GM19467 (cell line): ENCODE results near the gene ERF.

Experiments
- ATAC-seq: cut with Tn5 transposase; IDR thresholded peaks from one replicate; pipeline ENCODE4 v1.9.1; 2021; ENCODE audit warnings: mild to moderate bottlenecking, moderate library complexity; ENCODE audit not compliant: unreplicated experiment

Gene ERF

DNA sequence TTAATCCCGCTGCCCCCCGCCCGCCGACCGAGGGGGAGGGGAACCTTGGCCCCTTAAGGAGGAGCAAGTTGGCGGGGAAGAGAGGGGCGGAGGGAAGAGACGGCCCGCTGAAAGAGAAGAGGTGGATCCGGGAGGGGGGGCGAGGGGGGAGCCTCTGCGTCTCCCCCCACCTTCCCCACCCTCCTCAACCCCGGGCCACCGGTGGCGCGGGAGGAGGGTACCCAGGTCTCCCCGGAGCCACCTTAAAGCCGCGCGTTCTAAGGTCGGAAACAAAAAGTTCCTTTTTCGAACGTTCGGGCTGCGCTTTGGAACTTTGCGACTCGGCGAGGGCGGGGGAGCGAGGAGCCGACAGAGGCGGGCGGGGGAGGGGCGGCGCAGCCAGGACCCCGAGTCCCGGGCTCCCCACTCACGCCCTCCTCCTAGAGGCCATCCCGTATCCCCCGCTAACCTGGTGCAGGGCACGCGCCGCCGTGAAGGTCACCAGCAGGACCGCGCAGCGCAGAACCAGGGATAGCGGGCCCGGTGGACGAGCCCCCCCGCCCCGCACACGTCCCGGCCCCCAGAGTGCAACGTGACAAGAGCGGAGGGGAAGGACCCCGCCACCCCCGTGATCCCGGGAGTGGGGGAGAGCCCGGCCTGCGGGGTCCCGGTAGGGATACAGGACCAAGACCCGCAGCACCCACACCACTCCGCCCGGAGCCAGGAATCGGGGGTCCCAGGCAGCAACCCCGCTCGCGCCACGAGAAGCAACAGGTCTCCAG lies 659 bp downstream of the ERF start:
- ATAC-seq = no peak

DNA sequence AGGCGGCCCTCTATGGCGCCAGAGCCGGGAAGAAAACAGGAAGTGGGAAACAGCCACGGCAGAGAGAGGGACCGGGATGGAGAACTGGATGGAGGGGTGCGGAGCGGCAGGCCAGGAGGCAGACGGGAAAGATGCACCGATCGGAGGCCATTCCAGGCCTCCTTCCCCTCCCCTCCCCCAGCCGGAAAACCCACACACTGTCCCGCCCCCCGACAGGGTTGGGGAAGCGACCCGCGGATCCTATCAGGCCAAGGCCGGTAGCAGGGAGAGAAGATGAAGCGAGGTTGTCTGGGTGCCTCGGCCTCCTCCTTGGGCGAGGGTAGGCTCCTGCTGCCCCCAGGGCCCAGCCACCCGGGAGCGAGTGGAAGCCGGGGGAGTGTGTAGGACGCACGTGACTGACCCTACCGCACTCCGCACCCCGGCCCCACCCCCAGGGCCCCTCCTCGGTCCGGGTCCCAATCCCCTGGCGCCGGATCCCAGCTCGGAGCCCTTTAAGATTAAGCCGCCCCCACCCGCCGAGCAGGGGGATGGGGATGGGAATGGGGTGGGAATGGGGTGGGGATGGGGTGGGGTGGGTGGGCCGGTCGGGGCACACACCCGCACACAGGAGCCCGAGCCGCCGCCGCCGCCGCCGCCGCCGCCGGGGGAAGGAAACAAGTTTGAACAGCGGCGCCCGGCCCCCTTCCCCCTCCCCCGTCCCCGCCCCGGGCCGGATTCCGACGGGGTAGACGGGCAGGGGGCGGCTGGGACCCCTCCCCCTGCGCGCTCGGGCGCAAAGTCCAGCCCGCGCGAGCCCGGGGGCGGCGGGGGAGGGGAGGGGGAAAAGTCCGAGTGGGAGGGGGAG lies 1.5 kb downstream of the ERF start:
- no peak for ATAC-seq

DNA sequence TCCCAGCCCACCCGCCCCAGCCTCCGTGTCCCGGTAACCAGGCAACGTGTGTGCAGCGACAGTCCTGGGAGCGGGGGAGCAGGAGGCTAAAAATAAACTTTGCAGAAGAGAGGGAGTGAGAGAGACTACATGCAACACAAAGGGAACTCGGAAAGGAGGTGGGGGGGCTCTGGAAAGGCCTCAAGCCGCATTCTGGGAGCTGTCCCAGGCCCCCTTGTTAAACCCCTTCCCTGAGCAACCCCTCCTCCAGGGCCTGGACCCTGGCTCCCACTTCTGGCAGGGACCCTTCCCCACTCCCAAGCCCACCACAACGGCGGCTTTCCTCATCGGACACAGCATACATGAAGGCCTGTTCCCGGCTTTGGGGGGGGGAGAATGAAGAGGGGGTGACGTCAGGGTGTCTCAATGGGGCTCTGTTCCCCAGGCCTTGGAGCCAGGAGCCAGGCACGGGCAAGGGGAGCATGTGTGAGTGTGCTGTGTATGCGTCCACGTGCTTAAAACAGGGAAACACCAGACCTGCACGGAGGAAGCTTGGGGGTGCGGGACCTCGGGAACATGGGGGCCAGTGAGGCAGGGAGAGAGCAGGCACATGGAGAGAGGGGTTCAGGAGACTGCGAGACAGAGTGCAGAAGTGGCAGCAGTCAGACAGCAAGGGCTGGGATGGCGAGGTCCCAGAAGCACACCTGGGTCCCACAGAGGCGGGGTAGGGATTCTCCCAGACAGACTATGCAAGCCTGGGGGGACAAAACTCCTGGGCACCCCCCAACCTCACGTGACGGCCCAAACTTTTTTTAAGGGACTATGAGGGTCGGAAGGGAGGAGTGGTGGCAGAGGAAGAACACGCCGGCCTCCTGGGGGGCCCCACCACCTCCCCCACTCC lies 2.3 kb downstream of the ERF start:
- ATAC-seq = no peak

DNA sequence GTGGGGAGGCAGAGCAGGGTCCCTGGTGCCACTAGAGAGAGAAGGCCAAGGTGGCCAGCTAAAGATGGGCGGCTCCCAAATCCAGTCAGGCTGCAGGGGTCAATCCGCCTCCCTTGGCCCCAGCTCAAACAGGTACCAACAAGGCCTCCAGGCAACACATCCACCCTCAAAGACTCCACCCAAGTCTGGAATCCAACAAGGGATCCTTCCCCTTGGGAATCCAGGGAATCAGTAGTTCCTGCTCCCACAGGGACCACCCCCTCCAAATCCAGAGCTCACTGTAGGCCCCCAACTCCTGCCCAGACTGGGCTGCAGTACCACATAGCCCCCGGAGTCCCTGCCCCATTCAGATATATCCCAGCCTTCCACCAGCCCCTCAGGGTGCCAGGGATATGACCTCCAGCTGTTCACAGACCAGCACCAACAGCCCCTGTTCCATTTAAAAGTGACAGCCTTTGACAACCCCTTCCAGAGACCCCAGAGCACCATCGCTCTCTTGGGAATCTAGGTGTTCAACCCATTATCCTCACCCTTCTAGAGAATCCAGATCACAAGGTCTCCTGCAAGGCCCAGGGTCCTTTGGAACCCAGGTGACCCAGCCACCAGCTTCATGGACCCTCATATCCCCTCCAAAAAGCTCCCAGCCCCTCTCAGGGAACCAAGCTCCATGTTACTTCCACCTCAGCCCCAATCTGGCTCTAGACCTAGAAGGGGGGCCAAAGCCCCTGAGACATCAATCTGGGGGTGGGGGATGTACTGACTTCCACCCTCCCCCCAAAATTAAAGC lies 3.2 kb downstream of the ERF start:
- ATAC-seq = no peak

DNA sequence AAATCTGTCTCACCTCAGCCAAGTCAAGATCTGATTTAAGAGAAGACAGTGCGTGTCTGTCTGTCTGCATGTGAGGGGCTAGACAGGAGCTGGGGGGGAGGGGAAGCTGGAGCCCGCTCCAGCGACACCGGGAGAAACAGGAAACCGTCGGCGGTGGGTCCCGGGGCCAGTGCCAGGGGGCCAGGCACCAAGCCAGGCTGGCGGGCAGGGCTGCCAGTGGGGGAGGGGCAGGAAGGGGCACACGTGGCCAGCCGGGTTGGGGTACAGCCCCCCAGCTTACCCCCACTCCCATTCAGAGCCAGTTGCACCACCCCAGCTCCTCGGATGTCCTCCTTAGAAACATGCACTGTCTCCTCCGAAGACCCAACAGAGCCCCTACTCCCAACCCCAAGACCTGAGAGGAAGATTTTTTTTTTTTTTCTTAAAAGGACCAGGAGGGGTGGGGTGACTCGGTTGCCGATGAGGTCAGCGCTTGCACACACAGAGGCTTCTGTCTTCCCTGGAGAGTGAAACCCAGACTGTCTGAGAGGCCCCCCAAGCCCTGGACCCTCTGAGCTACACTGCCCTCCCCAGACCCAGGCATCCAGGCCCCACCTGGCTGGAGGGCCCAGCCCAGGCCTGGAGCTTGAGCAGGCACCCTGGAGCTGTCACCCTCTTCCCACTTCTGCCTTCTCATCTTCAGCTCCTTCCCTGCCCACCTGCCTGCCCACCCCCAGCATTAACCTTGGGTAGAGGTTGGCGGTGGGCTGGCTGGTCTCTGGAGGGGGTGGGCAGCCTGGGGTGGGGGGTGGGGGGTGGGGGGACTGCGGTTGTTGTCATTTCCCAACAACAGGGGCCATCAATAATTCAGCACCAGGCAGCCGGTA lies 4.0 kb downstream of the ERF start:
- no peak for ATAC-seq

DNA sequence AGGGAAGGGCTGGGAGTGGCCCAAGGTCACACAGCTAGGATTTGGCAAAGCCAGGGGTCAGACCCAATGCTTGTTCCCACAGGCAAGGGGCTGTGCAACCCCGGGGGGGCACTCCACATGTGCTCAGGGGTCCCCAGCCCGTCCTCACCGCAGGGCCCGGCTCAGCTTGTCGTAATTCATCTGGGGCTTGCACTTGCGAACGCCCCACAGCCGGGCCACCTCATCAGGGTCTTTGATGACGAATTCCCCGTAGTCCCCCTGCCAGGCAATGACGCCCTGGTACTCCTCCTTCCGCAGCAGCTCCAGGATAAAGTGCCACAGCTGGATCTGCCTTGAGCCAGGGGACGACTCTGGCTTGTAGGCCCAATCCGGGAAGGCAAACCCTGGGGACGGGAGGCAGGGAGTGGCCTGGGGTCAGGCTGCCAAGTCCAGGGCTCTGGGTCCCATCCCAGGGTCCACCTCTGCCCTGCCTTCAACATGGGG lies 4.7 kb downstream of the ERF start:
- no peak for ATAC-seq

DNA sequence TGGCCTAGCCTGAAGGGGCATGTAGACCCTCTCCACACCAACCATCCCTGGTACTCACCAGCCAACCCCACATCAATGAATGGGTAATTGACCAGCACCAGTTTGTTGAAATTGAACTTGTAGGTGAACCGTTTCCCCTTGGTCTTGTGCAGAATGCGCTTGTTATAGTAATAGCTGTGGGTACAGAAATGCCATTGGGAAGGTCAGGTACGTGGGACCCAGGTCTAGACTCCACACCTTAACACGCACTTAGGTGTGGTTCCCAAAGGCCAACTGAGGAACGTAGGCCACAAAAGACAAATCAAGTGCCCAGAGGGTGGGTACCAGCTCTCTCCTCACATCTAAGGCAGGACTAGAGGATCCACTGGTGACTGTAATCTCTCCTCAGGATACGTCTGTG lies 5.2 kb downstream of the ERF start:
- no peak for ATAC-seq

DNA sequence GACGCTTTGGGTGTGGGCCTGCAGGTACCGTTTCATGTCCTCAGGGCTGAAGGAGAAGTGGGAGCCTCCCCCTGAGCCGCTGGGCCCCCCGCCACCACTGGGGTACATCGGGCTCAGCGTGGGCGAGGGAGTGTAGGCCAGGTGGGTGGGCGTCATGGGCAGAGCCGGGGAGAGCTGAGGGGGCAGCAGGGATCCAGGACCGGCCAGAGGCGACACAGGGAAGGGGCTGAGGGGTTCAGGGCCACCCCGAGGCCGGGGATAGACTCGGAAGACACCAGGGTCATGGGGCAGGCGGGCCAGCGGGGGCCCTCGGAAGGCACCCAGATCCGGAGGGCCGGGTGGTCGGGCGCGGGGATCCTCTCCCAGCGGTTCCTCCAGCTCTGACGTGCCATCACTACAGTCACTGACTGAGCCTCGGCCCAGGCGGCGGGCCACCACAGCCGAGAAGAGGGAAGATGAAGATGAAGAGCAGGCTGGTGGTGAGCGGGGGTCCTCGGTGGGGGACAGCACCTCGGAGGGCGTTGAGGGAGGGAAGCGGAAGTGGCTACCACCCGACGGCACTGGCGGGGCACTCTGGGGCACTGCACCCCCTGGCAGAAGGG lies 5.7 kb downstream of the ERF start:
- ATAC-seq = no peak

DNA sequence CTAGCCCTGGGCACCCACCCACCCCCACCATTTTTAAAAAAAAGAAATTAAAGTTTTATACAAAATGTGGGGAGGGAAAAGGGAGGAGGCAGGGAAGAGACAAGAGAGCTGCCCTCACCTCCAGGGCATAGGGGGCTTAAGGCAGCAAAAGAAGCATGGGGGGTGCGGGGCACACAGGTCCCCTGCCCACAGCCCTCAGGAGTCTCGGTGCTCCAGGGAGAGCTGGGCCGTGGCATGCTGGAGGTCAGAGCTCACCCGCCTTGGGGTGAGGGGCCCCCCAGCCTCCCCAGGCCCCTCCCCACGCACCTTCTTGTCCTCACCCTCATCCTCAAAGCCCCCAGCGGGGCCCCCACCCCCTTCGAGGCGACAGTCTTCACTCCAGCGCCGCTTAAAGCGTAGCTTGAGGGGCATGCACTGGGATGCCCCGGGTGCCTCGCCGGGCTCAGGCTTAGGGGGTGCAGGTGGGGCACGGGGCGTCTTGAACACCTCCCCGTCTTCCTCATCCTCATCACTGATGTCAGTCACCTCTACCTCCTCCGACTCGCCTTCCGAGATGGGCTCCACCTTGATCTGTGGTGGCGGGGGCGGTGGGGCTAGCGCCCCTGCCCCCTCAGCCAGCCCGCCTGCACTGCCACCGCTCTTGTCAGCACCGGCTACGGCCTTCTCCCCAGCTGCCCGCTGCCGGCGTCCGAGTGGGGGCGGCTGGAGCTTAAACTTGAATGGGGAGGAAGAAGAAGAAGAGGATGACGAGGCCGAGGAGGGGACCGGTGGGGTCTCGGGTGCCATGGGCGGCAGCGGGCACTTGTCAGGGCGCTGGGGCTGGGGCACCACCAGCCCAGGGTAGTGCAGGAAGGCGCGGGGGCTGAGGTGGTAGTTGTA lies 6.4 kb downstream of the ERF start:
- no peak for ATAC-seq

DNA sequence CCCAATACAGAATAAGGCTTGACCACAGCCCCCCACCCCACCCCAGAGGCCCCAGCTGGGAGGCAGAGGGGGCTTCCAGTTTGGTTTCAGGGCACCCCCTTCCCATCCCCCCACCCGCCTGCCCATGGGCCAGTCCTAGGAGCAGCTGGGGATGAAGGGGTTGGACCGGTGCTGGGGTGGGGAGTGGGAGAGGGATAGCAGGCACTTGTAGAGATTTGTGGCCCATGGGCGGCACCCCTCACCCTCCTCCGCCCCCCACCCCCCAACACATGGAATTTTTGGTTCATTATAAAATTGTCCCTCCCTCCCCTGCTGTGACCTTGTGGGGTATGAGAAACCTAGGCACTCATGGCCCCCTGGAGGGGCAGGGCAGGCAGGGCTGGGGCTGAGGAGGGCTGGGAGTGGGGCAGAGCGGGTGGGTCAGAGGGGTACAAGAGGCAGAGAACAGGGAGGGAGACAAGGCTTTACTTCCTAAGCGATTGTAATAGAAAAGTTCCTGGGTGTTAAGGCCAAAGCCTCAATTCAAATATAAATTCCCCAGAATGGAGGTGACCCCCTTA lies 7.2 kb downstream of the ERF start:
- no peak for ATAC-seq

DNA sequence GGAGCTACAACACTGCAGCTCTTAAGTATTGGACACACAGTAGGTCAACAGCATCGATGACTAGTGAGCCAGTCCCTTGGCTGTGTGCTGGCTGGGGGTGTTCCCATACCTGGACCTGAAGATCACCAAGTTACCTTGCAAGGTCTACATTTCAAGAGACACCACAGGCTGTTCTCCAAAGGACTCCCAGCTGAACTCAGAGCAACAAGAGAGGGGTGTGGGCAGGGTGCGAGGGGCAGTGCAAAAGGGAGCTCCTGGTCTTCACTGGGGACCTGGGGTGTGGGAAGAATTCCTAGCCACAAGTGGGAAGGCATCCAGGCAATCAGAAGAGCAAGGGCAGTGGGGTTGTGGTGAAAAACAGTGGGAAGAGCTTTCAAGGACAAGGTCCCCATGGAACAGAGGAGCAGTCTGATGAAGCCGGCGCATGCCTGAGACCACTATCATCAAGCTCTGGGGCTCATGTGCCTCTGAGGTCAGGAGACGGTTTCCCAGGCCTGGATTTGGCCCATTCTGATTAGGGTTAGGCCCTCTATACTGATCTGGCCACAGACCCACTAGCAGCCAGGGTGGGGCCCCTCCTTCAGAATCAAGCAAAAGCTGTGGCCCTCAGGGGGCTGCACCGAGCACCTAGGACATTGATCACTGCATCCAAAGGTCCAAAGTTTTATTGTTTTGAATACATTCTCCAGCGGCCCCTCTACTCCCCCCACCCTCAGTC lies 7.8 kb downstream of the ERF start:
- no peak for ATAC-seq

DNA sequence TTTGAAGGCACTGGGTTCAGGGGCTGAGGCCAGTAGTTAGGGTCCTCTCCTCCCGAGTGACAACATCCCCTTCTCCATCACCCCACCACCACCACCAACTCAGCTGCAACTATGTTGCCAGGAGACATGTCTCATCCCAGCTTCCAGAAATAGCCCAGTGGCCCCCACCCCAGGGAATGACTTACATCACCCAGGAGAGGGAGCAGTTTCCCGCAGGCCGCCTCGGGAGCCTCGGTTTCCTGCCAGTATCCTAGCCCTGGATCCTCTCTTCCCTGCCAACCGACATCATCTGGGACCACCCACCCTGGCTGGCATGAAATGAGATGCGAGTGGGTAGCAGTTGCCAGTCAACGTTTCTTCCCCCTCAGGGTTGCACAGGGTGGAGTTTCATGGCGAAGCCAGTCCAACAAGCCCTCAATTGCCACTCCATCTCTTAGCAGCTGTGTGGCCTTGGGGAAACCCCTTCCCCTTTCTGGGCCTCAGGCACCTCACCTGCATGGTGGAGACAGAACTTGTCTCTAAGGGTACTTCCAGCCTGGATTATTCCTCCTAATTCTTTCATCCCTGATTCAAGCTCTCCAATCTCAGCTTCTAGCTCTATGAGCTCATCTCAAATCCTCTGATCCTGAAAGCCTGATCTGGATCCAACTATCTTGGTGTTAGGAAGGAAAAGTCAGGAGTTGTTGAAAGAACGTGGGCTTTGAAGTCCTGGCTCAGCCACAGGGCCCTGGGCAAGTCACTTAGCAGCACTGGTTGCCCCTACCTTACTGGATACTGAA lies 8.6 kb downstream of the ERF start:
- ATAC-seq = no peak

DNA sequence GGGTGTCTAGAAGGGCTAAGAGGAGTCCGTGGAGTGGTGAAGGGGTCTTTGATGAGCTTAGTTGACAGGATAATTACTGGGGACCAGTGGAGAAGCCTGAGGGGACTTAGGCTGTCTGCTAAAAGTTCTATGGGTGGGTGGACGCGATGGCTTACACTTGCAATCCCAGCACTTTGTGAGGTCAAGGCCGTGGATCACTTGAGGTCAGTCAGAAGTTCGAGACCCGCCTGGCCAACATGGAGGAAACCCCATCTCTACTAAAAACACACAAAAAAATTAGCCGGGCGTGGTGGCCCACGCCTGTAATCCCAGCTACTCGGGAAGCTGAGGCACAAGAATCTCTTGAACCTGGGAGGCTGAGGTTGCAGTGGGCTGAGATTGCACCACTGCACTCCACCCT lies 9.7 kb downstream of the ERF start:
- ATAC-seq = no peak

DNA sequence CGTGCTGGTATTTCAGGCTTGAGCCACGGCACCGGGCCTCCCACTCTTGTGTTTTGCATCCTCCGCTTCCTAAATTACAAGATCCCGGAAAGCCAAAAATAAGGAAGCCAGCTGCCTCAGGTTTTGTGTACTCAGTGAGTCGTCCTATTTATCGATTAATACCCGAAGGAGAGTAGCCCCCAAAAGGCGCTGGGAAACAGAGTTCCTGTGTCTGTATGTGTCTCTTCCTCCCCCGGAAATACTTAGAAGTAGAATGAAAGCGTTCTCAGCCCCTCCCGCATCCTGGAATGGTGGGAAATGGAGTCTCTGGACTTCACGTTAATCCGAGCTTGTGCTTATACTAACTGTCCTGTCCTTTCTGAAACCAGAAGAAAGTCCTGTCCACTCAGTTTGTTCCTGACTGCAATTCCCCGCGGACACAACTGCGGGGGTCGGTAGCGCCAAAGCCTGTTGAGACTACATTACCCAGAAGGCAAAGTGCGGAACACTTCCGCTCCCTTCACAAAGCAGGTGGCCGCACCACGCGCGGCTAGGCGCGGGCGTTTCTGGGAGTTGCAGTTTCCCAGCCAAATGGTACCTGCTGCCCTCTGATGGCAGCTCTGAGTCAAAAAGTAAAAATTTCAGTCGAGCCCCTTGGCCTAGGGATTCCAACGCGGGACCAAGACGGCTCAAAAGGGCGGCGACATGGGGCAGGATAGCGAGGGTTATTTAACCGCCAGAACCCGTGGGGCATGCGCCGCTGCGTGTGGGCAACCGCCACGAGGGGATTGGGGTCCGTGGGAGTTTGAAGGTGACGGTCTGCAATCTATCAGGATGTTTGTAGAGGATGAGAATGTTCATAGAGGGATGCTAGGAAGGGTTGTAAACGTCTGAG lies 10.3 kb downstream of the ERF start:
- ATAC-seq = peak; percentile 39
